Stomach (tissue), 9 donors: ENCODE data around the gene TGM1. TPM values are rescaled to one million over a fixed set of nuclear protein-coding genes. Genes with fewer than 3 reads are reported as not detected.

Experiments used
- DNase-seq, 2 donors: peaks; one replicate each; pipeline versions ENCODE4 v3.0.0 to v3.0.0-alpha.2; 2013 to 2019
- H3K27ac ChIP-seq, 5 donors: fragments of 200-600 bp in 4 of 5; sonication (generic) in 4 of 5; one replicate each; pipeline ENCODE4 v1.5.1; 2013 to 2019; ENCODE audit warnings: mild to moderate bottlenecking in 1 of 5, moderate library complexity in 1 of 5
- H3K27me3 ChIP-seq, 3 donors: fragments of 200-600 bp; sonication (generic); one replicate each; pipeline ENCODE4 v1.5.1; 2017 to 2019; ENCODE audit warnings: mixed run types in 1 of 3
- H3K36me3 ChIP-seq, 4 donors: fragments of 200-600 bp; sonication (generic); 1 replicate in 3 of 4; 2 replicates in 1 of 4; pipeline ENCODE4 v1.5.1; 2016 to 2019
- H3K4me1 ChIP-seq, 4 donors: fragments of 200-600 bp; sonication (generic); one replicate each; pipeline ENCODE4 v1.5.1; 2016 to 2019
- H3K4me3 ChIP-seq, 4 donors: fragments of 200-600 bp; sonication (generic) in 3 of 4; one replicate each; pipeline ENCODE4 v1.5.1; 2016 to 2019; ENCODE audit warnings: mild to moderate bottlenecking in 1 of 4
- H3K9me3 ChIP-seq, 4 donors: fragments of 200-600 bp; sonication (generic); one replicate each; pipeline ENCODE4 v1.5.1; 2016 to 2019
- CTCF ChIP-seq, 7 experiments: fragments of 450-650 bp in 4 of 7; fragments of 200-600 bp in 3 of 7; sonication (generic) in 3 of 7; IDR thresholded peaks; one replicate each; pipeline ENCODE4 v1.5.1; 2016 to 2019; ENCODE audit warnings: antibody characterized with exemption in 7 of 7, control low read depth in 2 of 7, mild to moderate bottlenecking in 1 of 7
- EP300 ChIP-seq: sonication (generic); formaldehyde crosslinking; IDR thresholded peaks from one replicate; pipeline ENCODE4 v1.6.1; 2017; ENCODE audit warnings: antibody characterized with exemption
- POLR2A ChIP-seq, 4 donors: fragments of 450-650 bp; IDR thresholded peaks; one replicate each; pipeline ENCODE4 v1.6.1; 2016; ENCODE audit warnings: antibody characterized with exemption in 4 of 4, control low read depth in 2 of 4, mild to moderate bottlenecking in 1 of 4, moderate library complexity in 1 of 4
- POLR2AphosphoS5 ChIP-seq, 3 donors: sonication (generic); formaldehyde crosslinking; IDR thresholded peaks; one replicate each; pipeline ENCODE4 v1.6.1; 2016; ENCODE audit warnings: antibody characterized with exemption in 3 of 3
- WGBS, 5 donors: extraction: QIAGEN DNeasy Blood & Tissue Kit in 3 of 5; methylation state at CpG; one replicate each; pipeline versions ENCODE4 v1.1.5 to v1.1.7; 2013 to 2018; 5-methylcytosine and 5-hydroxymethylcytosine counted together
- intact Hi-C: fragments of 100-400 bp; cut with DNase I; formaldehyde crosslinking; loops from one replicate; pipeline ENCODE4 v1.15.1; 2023; ENCODE audit warnings: low total_unique reads
- polyA plus RNA-seq, 3 donors: library from polyadenylated mRNA; stranded (reverse); fragments of 200-250 nt; gene quantifications; one replicate each; pipeline ENCODE4 v1.2.3, GENCODE V29; 2013
- total RNA-seq, 5 donors: library from RNA; depleted of rRNA; stranded (reverse); fragments of >200 nt; gene quantifications; one replicate each; pipeline versions ENCODE4 v1.1.0 to v1.2.3, GENCODE V29; 2014 to 2016
- donor health status: healthy with polysubstance abuse.
- donor health status: Bipolar disorder and iron deficiency.
- donor health status: healthy.

Gene TGM1
- total and polyA plus RNA-seq, 8 donors, result 1.7 to 131 (median 5.1) TPM

- DNase-seq, result no peak
- Histone ChIP-seq H3K27me3 (no peaks in the 10 kb centered on the region), H3K27ac (peak overlapping the region in 4 of 5 donors; percentile 83 to 96 (median 90)), H3K36me3 (peaks cover 29 to 46% (median 36%) of the 10 kb centered on the region in 4 donors), H3K9me3 (no peaks in the 10 kb centered on the region), H3K4me1 (peaks cover 26 to 75% (median 54%) of the 10 kb centered on the region in 4 donors), H3K4me3 (peak overlapping the region; percentile 76 to 95 (median 76))
- TF ChIP-seq POLR2A (IDR thresholded peaks at IDR 0.05) (no peak), CTCF (IDR thresholded peaks at IDR 0.05) (no peak), EP300 (no peak), POLR2AphosphoS5 (IDR thresholded peaks at IDR 0.05) (no peak)
- 27 to 57% (median 38%) methylated on average over 2 of the region's 2 CpGs for WGBS, 5 donors
- intact Hi-C loops, result no loop called here
Measured at GRCh38 chr14:24233538-24233866, 29.5 kb downstream of the TGM1 start.

GRCh38 chr14:24232645-24233537 lies 30.1 kb downstream of the TGM1 start, which contains the start of gene GMPR2:
TSS of gene GMPR2 (plus strand) at chr14:24232929. CDS start at chr14:24233254, 325 bp downstream.
- H3K27me3 ChIP-seq, result no peaks in the 10 kb centered on the region
- H3K4me1 ChIP-seq, result peaks cover 26 to 74% (median 53%) of the 10 kb centered on the region in 4 donors
- TF ChIP-seq CTCF (IDR thresholded peaks at IDR 0.05) (no peak), POLR2AphosphoS5 (IDR thresholded peaks at IDR 0.05) (peak in 2 of 3 donors; percentile 26 to 61)
- no peak for DNase-seq
- peak within 1 kb of the TSS; percentile 81 to 96 (median 88) for H3K27ac ChIP-seq
- H3K9me3 ChIP-seq, result no peaks in the 10 kb centered on the region
- WGBS, 5 donors, result 3 to 6% (median 4%) methylated on average over 29 to 38 of the region's 38 CpGs
- peak within 1 kb of the TSS; percentile 76 to 95 (median 76) for H3K4me3 ChIP-seq
- H3K36me3 ChIP-seq, result peaks cover 23 to 46% (median 35%) of the 10 kb centered on the region in 4 donors
- intact Hi-C loops, result no loop called here

- no peaks in the 10 kb centered on the region for H3K9me3 ChIP-seq
- H3K36me3 ChIP-seq, result peaks cover 20 to 45% (median 34%) of the 10 kb centered on the region in 4 donors
- H3K4me3 ChIP-seq, result peak within 1 kb of the TSS; percentile 76 to 95 (median 76)
- H3K27me3 ChIP-seq, result no peaks in the 10 kb centered on the region
- no peak for TF ChIP-seq CTCF (IDR thresholded peaks at IDR 0.05)
- TF ChIP-seq POLR2A (IDR thresholded peaks at IDR 0.05), result peak in 1 of 4 donors; percentile 39
- TF ChIP-seq POLR2AphosphoS5 (IDR thresholded peaks at IDR 0.05), result peak; percentile 19 to 65 (median 52)
- TF ChIP-seq EP300, result no peak
- H3K27ac ChIP-seq, result peak within 1 kb of the TSS; percentile 81 to 96 (median 88)
- DNase-seq, result peak; percentile 88 to 96
- H3K4me1 ChIP-seq, result peaks cover 26 to 74% (median 51%) of the 10 kb centered on the region in 4 donors
- intact Hi-C loops, result no loop called here
- WGBS, 5 donors, result 0 to 1% (median 0%) methylated on average over 14 to 30 of the region's 30 CpGs
Measured at GRCh38 chr14:24232121-24232644, 30.8 kb downstream of the TGM1 start, which contains the start of gene NEDD8. TSS of gene NEDD8 (minus strand) at chr14:24232367. CDS start at chr14:24232267, 100 bp downstream.

GRCh38 chr14:24231263-24232120 lies 31.5 kb downstream of the TGM1 start:
- Histone ChIP-seq H3K27me3 (no peaks in the 10 kb centered on the region), H3K27ac (peak overlapping the region; percentile 81 to 96 (median 88)), H3K36me3 (peaks cover 13 to 38% (median 28%) of the 10 kb centered on the region in 4 donors), H3K4me1 (peaks cover 26 to 67% (median 51%) of the 10 kb centered on the region in 4 donors), H3K9me3 (no peaks in the 10 kb centered on the region), H3K4me3 (peak overlapping the region; percentile 76 to 95 (median 76))
- intact Hi-C loops, result no loop called here
- DNase-seq, result peak in 1 of 2 donors; percentile 39
- no peak for TF ChIP-seq POLR2A (IDR thresholded peaks at IDR 0.05)
- TF ChIP-seq POLR2AphosphoS5 (IDR thresholded peaks at IDR 0.05), result no peak
- no peak for TF ChIP-seq CTCF (IDR thresholded peaks at IDR 0.05)
- TF ChIP-seq EP300, result no peak
- 7 to 10% (median 8%) methylated on average over 23 of the region's 23 CpGs for WGBS, 5 donors
